Measurements from ENCODE around the gene SMC3. TPM values are rescaled to one million over a fixed set of nuclear protein-coding genes. Genes with fewer than 3 reads are reported as not detected.

Gene SMC3
- total and polyA plus RNA-seq, 2 of the 4 experiments (the other 2 are of a cell fraction) = 15.0 to 15.2 TPM

DNA sequence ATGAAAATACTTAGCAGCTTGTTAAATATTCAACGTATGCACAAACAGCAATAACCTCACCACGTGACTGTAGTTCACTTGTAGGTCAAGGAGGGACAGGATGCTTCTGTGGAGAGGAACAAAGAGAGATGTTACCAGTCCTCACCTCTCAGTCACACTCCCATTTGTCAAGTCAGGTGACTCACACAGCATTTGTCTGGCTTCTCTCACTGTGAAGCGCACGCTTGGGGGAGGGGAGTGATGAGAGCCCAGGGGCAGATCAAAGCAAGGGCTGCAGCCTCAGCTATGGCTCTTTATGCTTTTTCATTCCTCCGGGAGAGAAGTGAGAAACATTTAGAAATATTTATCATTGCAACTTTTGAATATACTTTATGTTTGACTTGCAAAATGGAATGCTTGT is 73.8 kb downstream of the SMC3 start:
- Histone ChIP-seq H3K27ac (ENCODE audit: insufficient read depth, low read length) (no peak overlapping the region), H3K27me3 (ENCODE audit: control insufficient read depth, insufficient read depth, low read length) (peaks cover 39% of the 10 kb centered on the region), H3K9me3 (ENCODE audit: control insufficient read depth, insufficient read depth, low read length) (0 out of 2 replicates have a peak, but pooled peaks cover 2% of the 10 kb centered on the region), H2AFZ (replicated peaks; ENCODE audit: low read length, poor library complexity) (peak overlapping the region; percentile 34), H2BK120ac (ENCODE audit: low read depth, low read length) (no peak overlapping the region), H3K4ac (ENCODE audit: low read depth, low read length) (no peak overlapping the region), H4K5ac (ENCODE audit: low read depth, low read length) (no peak overlapping the region), H2AK5ac (ENCODE audit: low read depth, low read length) (no peak overlapping the region), H3K79me1 (ENCODE audit: low read depth in 1 of 2, low read length in 2 of 2) (no peaks in the 10 kb centered on the region), H4K20me1 (ENCODE audit: insufficient read depth, low read length) (no peaks in the 10 kb centered on the region), H3K9me1 (ENCODE audit: insufficient read depth, low read length) (no peaks in the 10 kb centered on the region), H4K8ac (ENCODE audit: low read depth in 2 of 2, low read length in 2 of 2) (no peak overlapping the region), H4K91ac (ENCODE audit: insufficient read depth, low read depth, low read length) (no peak overlapping the region), H3K9ac (ENCODE audit: low read depth, low read length) (no peak overlapping the region), H3K56ac (ENCODE audit: extremely low read depth, insufficient read depth, low read length) (no peak overlapping the region), H3K4me2 (ENCODE audit: low read depth, low read length) (peak overlapping the region; percentile 65), H3K36me3 (ENCODE audit: control insufficient read depth, insufficient read depth, low read length) (no peaks in the 10 kb centered on the region), H3K14ac (replicated peaks; ENCODE audit: low read depth, low read length) (no peak overlapping the region), H2AK9ac (replicated peaks; ENCODE audit: low read depth, low read length, poor library complexity) (no peak overlapping the region), H2BK20ac (ENCODE audit: low read depth, low read length) (no peak overlapping the region), H3K4me1 (ENCODE audit: control insufficient read depth, insufficient read depth, low read length) (peaks cover 4% of the 10 kb centered on the region; the same call in 1 of the 2 replicates), H2BK15ac (ENCODE audit: low read depth, low read length) (no peak overlapping the region), H3K4me3 (ENCODE audit: insufficient read depth, low read depth, low read length) (no peak overlapping the region), H3K18ac (ENCODE audit: low read depth, low read length) (no peak overlapping the region), H3K23ac (ENCODE audit: low read depth, low read length) (0 out of 2 replicates have a peak overlapping the region, but pooled peaks have one; percentile 12), H2BK5ac (ENCODE audit: low read depth, low read length, poor library complexity, severe bottlenecking) (no peak overlapping the region)
- DNase-seq = peak; percentile 37
- no peak for ATAC-seq (ENCODE audit: low read depth)
- CTCF ChIA-PET = interaction anchor here (0.7 to 2.3 kb wide), 3 partner anchors 18 to 465 kb away, joined by 3 to 11 read pairs (median 3); no protein-coding TSS in a partner anchor
- TF ChIP-seq MAZ (IDR thresholded peaks at IDR 0.05; ENCODE audit: borderline replicate concordance, low read depth, low read length) (no peak), BHLHE40 (IDR thresholded peaks at IDR 0.05; ENCODE audit: low read depth, low read length) (peak; percentile 44; the same call in 1 of the 2 replicates), USF2 (IDR thresholded peaks at IDR 0.05; ENCODE audit: low read depth, low read length) (peak; percentile 64)
- intact Hi-C loops (cut with micrococcal nuclease) = loop anchor here (5.0 kb wide), 1 partner anchor 41 kb away; no protein-coding TSS in a partner anchor
- dilution Hi-C loops (cut with HindIII; ENCODE audit: low sequenced_read_pairs, unreplicated experiment) = no loop called here
- no TSS peak for BruUV-seq (replicated peaks)
- WGBS, 2 experiments (ENCODE audit: extremely low coverage in 2 of 2, insufficient read length in 1 of 2) = no CpG with 5 or more reads among the region's 5 CpGs
- in situ Hi-C loops (cut with MboI; ENCODE audit: low sequenced_read_pairs) = no loop called here
- POLR2A ChIA-PET (ENCODE audit: unreplicated experiment) = no interaction called here
